A673 (cell line): ENCODE results near the gene DYRK1A. TPM values are rescaled to one million over a fixed set of nuclear protein-coding genes. Genes with fewer than 3 reads are reported as not detected.

Experiments used
- BruUV-seq: library from RNA; stranded (reverse); fragments of 400-500 nt; replicated peaks from 2 replicates; lab custom pipeline; 2021; lab: Mats Ljungman, UMichigan
- CTCF ChIA-PET: fragments of 300-600 bp; sonication (Branson Sonifier 250); formaldehyde crosslinking; loops from one replicate; lab custom pipeline; 2022; ENCODE audit warnings: antibody characterized with exemption; lab: Charles Lee
- POLR2A ChIA-PET: fragments of 300-600 bp; sonication (Branson Sonifier 250); formaldehyde crosslinking; loops from one replicate; lab custom pipeline; 2022; ENCODE audit warnings: antibody characterized with exemption; ENCODE audit not compliant: low non-redundant PET; lab: Charles Lee
- DNase-seq: peaks from one replicate; pipeline ENCODE4 v3.0.0-alpha.2; 2015; ENCODE audit warnings: low spot score
- H3K27ac ChIP-seq: fragments of 200-600 bp; sonication (generic); 2 replicates; pipeline ENCODE4 v1.5.1; 2016; ENCODE audit warnings: mixed run types, low read depth, mild to moderate bottlenecking, mixed read lengths, antibody characterized with exemption, low read length; ENCODE audit not compliant: poor library complexity, severe bottlenecking
- H3K27me3 ChIP-seq: fragments of 200-600 bp; sonication (generic); replicated peaks from 2 replicates; pipeline ENCODE4 v1.6.1; 2017; ENCODE audit warnings: mixed run types, low read depth, mild to moderate bottlenecking, mixed read lengths, antibody characterized with exemption, low read length; ENCODE audit not compliant: insufficient read depth, poor library complexity
- H3K36me3 ChIP-seq: fragments of 200-600 bp; sonication (generic); 2 replicates; pipeline ENCODE4 v1.6.1; 2016; ENCODE audit warnings: mixed run types, mild to moderate bottlenecking, mixed read lengths, antibody characterized with exemption, low read length; ENCODE audit not compliant: insufficient read depth, poor library complexity, severe bottlenecking
- H3K4me1 ChIP-seq: fragments of 200-600 bp; sonication (generic); 2 replicates; pipeline ENCODE4 v1.6.1; 2017; ENCODE audit warnings: mixed run types, mild to moderate bottlenecking, mixed read lengths, antibody characterized with exemption, low read length; ENCODE audit not compliant: insufficient read depth, poor library complexity, severe bottlenecking
- H3K4me3 ChIP-seq: fragments of 200-600 bp; sonication (generic); 2 replicates; pipeline ENCODE4 v1.5.1; 2016; ENCODE audit warnings: low read depth, mixed run types, mild to moderate bottlenecking, mixed read lengths, low read length; ENCODE audit not compliant: poor library complexity, severe bottlenecking
- H3K9me3 ChIP-seq: fragments of 200-600 bp; sonication (generic); 2 replicates; pipeline ENCODE4 v1.6.1; 2016; ENCODE audit warnings: mixed run types, low read depth, mild to moderate bottlenecking, mixed read lengths, antibody characterized with exemption, low read length; ENCODE audit not compliant: poor library complexity, severe bottlenecking
- CTCF ChIP-seq: fragments of 300-800, 200-600 bp; sonication (generic); conservative IDR thresholded peaks from 2 replicates; pipeline ENCODE4 v1.5.1; 2017; ENCODE audit warnings: low read depth, mild to moderate bottlenecking, antibody characterized with exemption, low read length, moderate library complexity, mixed read lengths
- EZH2 ChIP-seq: fragments of 200-600 bp; sonication (generic); IDR thresholded peaks from 2 replicates; pipeline ENCODE4 v1.6.1; 2017; ENCODE audit warnings: borderline replicate concordance, low read depth, mild to moderate bottlenecking, mixed read lengths, antibody characterized with exemption, low read length; ENCODE audit not compliant: poor library complexity, severe bottlenecking
- intact Hi-C: fragments of 100-400 bp; cut with micrococcal nuclease; formaldehyde crosslinking; loops from one replicate; pipeline ENCODE4 v1.10.0; 2022; ENCODE audit not compliant: unreplicated experiment
- total RNA-seq: library from RNA; stranded (reverse); gene quantifications from 2 replicates; pipeline ENCODE4 v1.2.3, GENCODE V29; 2021

Gene DYRK1A
- total RNA-seq, 1 experiment from 2014 or later: 70.5 TPM

GRCh38 chr21:37462087-37462861 lies 95.7 kb downstream of the DYRK1A start:
- ChIA-PET POLR2A (no interaction called here), CTCF (interaction anchor here (1.1 kb wide), 1 partner anchor 28 kb away, joined by 3 read pairs; no protein-coding TSS in a partner anchor)
- intact Hi-C loops: loop anchor here (5.0 kb wide), 1 partner anchor 95 kb away; the partner anchor contains the start of gene DYRK1A
- H3K36me3 ChIP-seq: no peaks in the 10 kb centered on the region
- no peaks in the 10 kb centered on the region for H3K9me3 ChIP-seq
- H3K27me3 ChIP-seq: no peaks in the 10 kb centered on the region
- no TSS peak for BruUV-seq
- DNase-seq: no peak
- no peak for TF ChIP-seq EZH2
- no peak for TF ChIP-seq CTCF
- H3K4me1 ChIP-seq: peaks cover 38% of the 10 kb centered on the region
- peak overlapping the region; percentile 26 for H3K27ac ChIP-seq
- H3K4me3 ChIP-seq: no peak overlapping the region

GRCh38 chr21:37463083-37463801 lies 96.7 kb downstream of the DYRK1A start:
- CTCF ChIA-PET: interaction anchor here (0.8 to 1.1 kb wide), 2 partner anchors 11 to 29 kb away, joined by 3 read pairs; no protein-coding TSS in a partner anchor
- H3K27me3 ChIP-seq: no peaks in the 10 kb centered on the region
- H3K36me3 ChIP-seq: no peaks in the 10 kb centered on the region
- peak overlapping the region; percentile 32 for H3K4me3 ChIP-seq
- H3K9me3 ChIP-seq: no peaks in the 10 kb centered on the region
- TF ChIP-seq CTCF: peak; percentile 75
- TF ChIP-seq EZH2: no peak
- DNase-seq: peak; percentile 68
- peak overlapping the region; percentile 34 for H3K27ac ChIP-seq
- peaks cover 37% of the 10 kb centered on the region for H3K4me1 ChIP-seq
- BruUV-seq: no TSS peak
- POLR2A ChIA-PET: no interaction called here
- intact Hi-C loops: loop anchor here (5.0 kb wide), 1 partner anchor 96 kb away; the partner anchor contains the start of gene DYRK1A

- POLR2A ChIA-PET: no interaction called here
- CTCF ChIA-PET: no interaction called here
Observed at GRCh38 chr21:37467082-37467481, 100.5 kb downstream of the DYRK1A start.

More at GRCh38 chr21:37467082-37467481, 100.5 kb downstream of the DYRK1A start:
- Histone ChIP-seq H3K27ac (no peak overlapping the region), H3K27me3 (no peaks in the 10 kb centered on the region), H3K9me3 (no peaks in the 10 kb centered on the region), H3K4me1 (peaks cover 19% of the 10 kb centered on the region), H3K4me3 (no peak overlapping the region), H3K36me3 (no peaks in the 10 kb centered on the region)
- DNase-seq: no peak
- intact Hi-C loops: no loop called here
- BruUV-seq: no TSS peak
- TF ChIP-seq EZH2 (no peak), CTCF (no peak)
